KG1 (cell line): ENCODE measurements around the gene LSM10.
A peak's percentile ranks its signal among the peaks of the same experiment; 100 is the strongest.

Experiments
- DNase-seq: peaks from one replicate; lab custom pipeline; 2025; lab: John Stamatoyannopoulos, UW

LSM10 gene

DNA sequence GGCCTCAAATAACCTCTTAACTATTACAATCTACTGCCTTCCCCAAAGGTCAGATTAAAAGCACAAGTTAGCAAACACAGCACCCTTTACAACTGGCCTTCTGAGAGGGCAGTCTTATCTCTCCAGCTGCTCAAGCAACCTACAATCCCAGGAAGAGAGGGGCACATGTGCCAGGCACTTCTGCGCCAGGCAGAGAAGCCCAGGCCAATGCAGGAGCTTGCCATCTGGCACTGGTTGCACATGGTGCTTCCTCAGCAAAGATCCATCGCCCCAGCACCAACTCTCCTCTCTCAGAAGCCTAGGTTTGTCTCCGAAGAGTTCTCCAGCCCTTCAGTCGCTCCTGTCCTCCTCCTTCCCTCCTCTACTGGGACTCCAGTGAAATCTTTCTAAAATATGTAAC lies 14.5 kb downstream of the LSM10 start:
- no peak for DNase-seq

DNA sequence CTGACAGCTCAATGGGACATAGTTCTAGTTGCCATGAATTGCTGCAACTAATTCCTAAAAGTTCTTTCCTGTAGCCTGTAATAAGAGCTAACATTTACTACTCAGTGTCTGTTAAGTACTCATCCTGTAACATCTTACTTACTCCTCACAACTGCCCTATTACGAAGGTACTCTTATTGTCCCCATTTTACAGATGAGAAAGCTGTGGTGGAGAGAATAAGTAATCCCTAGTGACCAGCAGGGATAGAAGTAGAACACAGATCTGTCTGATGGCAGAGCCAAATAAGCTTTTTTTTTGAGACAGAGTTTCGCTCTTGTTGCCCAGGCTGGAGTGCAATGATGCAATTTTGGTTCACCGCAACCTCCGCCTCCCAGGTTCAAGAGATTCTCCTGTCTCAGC lies 15.0 kb downstream of the LSM10 start:
- DNase-seq = no peak

DNA sequence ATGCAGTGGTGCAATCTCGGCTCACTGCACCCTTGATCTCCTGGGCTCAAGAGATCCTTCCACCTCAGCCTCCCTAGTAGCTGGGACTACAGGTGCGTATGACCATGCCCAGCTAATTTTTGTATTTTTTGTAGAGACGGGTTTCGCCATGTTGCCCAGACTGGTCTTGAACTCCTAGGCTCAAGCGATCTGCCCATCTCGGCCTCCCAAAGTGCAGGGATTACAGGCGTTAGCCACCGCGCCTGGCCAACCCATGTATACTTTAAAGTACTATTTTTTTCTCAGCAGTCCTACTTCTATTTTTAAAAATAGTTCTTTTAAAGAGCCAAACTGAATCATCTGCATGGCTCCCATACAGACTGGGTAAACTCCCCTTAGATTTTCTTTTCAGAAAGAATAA lies 15.5 kb downstream of the LSM10 start:
- no peak for DNase-seq

GRCh38 chr1:36381405-36381804 lies 16.3 kb downstream of the LSM10 start:
- DNase-seq = no peak

DNA sequence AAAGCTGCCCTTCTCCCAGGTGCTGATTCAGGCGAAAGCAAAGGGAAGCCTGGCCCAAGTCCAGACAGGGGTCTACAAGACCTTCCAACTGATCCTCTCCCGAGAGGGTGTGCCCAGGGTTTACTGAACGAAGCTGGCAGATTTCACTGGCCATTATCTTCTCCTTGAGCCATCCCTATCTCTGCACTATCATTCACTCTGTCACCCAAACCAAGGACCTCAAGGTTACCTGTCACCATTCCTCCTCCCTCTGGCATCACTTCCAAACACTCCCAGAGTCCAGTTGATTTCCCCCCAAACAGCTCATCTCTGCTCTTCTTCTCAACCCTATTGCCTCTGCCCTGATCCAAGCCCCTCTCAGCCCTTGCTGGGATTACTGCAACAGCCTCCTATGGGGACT lies 16.9 kb downstream of the LSM10 start:
- no peak for DNase-seq

GRCh38 chr1:36380143-36380619 lies 17.5 kb downstream of the LSM10 start:
- no peak for DNase-seq

- DNase-seq = no peak
These were observed 19.8 kb downstream of the LSM10 start for GRCh38 chr1:36377791-36378492.

DNA sequence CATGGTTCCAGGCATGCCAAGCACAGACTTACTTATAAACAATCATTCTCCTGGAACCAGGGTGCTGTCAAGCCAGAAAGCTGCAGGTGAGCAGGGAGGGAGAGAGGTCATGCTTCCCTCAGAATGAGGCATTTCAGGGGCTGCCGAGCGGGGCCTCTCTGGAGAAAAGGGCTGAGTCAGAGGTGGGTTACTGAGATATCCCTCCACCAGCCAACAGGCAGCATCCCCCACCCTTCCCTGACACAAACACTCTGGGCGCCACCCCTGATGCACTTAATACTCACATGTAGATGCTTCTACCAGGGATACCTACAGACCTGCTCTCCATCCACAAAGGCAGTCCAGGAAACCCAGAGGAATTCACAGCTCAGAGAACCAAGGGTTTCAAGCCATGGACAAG lies 25.1 kb downstream of the LSM10 start:
- no peak for DNase-seq

DNA sequence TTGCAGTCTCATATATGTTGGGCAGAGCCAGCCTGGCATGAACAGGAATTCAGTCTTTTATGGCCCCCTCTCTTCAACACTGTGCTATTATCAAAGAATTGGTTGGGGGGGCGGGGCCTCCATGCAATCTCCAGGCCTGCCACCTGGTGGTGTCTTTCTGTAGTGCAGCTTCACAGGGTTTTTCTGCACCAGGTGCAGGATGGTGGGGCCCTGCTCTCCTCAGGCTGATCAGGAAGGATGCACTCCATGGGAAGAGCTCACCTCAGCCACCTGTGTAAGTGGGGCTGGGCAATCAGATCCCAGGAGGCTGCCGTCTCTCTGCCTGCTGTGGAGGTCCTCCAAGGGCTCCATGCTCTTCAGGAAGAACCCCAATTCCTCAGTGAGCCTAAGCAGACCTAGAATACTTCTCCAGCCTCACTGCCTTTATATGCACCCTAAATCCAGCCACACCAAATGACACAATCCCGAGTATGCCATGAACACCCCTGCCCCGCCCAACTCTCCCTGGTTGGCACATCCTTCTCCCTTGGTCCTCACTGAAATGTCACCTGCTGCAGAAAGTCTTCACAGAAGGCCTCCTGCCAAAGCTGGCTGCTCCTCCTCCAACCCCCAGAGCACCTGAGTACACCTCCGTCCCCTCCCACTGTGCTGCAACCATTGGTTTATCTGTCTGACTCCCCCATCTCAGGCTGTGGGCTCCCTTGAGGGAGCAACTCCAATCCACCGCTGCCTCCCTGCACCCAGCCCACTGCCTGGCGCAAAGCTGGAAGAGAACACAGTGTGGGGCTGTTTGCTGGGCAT lies 28.4 kb downstream of the LSM10 start:
- peak; percentile 69 for DNase-seq

DNA sequence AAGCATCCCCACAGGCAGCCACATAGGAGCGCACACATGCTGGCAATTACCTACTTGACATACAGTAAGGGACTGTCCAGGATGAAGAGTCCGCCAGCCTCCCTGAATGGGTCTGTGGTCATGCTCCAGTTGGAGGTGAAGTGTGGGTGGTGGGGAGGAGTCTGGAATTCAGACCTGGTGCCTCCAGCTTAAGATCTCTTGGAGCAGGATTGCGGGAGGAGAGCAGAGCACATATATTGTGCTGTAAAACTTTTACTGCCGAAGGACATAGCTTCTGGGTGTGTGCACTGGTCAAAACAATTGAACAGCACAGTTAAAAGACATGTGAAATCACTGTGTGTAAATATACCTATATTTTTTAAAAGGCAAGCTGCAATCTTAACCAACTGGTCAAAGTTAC lies 29.9 kb downstream of the LSM10 start:
- DNase-seq = no peak

DNA sequence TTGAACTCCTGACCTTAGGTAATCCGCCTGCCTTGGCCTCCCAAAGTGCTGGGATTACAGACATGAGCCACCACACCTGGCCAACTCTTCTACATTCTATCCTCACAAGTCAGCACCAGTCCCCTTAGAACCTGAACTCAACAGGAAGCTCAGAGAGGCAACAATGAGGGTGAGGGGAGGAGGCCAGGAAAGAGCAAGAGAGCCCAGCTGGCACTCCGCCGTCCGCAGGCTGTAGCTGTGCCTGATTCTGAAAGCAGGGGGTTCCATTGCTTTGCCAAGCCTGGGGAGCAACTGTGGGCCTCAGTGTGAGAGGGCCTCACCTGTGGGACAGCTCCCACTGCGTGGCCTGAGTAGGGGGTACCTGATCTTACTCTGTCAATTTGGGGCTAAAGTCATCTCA lies 30.6 kb downstream of the LSM10 start:
- DNase-seq = no peak

DNA sequence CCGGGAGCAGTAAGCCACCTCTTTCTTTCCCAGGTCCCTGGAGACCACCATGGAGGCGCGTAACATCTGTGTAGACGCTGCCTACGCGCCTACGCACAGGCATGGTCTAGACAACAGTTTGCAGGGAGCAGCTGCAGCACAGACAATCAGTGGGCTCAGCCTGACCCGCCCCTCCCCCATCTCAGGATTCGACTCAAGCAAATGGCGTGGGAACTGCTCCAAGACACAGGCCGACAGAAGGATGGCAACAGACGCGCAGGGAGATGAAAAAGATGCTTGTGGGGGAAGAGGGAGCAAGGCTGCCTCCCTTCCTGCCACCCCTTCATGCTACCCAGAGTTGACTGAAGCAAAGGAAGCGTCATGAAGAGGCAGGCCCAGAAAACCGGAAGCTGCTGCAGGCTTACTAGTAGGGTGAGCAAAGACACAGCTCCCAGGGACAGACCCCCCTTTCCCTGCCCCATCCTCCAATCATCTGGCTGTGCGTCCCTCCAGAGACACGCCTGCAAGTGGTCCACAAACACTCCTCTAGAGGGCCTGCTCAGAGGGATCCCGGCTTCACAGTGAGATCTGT lies 31.5 kb downstream of the LSM10 start:
- DNase-seq = no peak

DNA sequence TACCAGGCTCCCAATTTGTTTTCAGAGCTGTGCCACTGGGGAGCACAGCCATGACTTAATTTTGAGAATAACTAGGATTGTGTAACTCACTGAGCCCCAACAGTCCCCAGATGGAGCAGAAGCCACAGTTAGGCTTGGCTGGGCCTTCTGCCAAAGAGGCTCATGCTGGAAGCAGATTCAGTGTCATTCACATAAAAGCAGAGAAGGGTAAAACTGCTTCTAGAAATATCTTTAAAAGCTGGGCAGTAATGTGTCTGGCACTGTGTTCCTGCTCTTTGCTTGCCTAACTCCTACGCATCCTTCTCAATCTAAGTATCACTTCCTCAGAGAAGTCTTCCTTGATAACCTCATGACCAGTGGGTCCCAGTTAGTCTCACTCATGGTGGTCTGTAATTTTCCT lies 32.3 kb downstream of the LSM10 start:
- DNase-seq = peak; percentile 9

DNA sequence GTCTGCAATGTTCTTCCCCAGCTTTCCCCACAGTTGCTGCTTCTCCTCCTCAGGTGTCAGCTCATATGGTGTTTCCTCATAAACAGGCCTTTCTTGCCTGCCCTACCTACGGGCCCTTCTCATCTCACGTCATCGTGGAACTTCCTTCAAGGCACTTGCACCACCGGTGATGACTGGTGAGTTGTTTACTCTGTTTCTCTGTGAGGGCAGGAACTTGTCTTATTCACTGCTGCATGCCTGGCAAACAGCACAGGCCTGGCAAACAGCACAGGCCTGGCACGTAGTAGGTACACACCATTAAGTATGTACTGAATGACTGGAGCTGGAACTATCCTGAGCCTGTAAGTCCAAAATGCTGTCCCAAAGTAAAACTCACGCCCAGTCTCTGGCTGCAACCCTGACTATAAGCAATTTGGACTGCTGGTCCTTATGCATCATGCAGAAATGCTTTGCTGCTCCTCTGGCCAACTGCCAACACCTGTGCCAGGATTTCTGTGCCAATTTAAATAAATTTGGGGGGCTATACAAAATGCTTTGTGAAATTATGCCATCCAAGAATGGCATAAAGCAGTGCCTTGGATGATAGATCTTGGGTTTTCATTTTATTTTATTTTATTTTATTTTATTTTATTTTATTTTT lies 37.7 kb downstream of the LSM10 start:
- no peak for DNase-seq

GRCh38 chr1:36359383-36359782 lies 38.3 kb downstream of the LSM10 start:
- DNase-seq = no peak

GRCh38 chr1:36358514-36359084 lies 39.1 kb downstream of the LSM10 start:
- no peak for DNase-seq

DNA sequence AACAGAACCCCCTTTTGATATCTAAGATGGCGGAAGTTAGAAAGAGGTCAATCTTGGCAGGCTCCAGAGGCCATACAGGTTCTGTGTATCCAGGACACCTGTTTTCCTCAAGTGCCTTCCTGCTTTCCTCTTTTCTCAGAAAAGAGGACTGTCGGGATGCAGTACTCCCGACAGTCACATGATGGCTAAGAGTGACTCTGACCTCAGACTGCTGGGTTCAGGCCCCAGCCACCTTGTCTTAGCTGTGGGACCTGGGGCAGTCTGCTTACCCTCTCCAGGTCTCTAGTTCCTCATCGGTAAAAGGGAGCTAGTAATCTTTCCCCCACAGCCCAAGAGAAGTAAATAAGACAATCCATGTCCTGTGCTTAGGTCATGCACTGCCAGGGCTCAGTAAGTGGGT lies 41.9 kb downstream of the LSM10 start:
- DNase-seq = no peak

DNA sequence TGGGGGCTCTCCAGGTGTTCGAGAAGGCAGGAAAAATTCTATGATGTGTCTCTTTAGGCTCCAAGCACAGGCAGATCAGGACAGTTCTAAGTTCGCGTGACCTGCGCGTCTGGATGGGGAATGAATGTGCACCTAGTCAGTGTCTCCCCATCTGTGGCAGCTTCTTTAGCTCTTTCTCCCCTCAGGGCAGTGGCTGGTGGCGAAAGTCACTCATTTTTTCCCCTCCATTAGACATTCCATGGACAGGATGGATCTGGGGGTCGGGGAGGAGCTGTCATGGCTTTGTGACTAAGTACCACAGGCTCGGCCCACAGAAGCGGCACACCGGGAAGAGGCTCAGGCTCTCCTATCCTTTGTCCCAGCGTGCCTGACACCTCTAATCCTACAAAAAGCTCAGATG lies 43.2 kb downstream of the LSM10 start:
- DNase-seq = no peak

DNA sequence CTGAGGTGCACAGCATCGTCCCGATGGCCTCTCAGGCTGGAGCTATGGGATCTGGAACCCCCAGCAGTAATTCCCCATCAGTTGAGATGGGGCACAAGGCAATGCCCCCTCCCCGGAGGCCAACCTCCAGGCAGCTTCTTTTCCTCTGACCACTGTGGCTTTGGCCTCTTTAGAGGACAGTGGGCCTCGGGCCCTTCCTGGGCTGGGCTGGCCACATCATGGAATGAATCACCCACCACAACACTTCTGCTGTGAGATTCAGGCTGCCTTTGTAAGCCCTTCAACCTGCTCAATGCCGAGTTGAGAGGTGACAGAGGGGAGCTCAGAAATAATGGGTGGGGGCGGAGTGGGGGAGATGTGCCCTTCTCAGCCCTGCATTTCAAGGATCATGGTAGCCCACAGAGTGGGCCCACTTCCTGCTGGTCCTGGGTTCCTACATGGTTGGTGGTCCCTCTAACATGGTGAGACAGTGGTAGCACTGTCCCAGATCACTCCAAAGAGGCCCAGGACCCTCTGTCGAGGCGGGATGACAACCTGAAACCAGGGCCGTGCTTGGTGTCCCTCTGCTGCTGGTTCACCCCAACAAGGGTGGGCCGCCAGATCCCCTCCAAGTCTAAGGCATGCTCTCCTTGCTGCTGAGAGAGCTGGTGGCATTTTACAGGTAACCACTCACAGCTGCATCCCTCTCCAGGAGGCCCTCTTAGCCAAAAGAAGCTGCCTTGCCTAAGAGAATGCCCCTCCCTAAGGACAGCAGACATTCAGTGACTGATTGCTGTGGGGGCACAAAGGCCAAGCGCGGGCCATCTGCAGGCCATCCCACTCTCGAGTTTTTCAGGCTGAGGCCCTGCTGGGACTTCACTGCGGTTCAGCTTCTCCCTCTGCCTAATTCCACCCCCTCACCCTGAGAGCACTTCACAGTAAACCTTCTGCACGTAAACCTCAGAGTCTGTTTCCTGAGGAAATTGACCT lies 44.5 kb downstream of the LSM10 start:
- no peak for DNase-seq

DNA sequence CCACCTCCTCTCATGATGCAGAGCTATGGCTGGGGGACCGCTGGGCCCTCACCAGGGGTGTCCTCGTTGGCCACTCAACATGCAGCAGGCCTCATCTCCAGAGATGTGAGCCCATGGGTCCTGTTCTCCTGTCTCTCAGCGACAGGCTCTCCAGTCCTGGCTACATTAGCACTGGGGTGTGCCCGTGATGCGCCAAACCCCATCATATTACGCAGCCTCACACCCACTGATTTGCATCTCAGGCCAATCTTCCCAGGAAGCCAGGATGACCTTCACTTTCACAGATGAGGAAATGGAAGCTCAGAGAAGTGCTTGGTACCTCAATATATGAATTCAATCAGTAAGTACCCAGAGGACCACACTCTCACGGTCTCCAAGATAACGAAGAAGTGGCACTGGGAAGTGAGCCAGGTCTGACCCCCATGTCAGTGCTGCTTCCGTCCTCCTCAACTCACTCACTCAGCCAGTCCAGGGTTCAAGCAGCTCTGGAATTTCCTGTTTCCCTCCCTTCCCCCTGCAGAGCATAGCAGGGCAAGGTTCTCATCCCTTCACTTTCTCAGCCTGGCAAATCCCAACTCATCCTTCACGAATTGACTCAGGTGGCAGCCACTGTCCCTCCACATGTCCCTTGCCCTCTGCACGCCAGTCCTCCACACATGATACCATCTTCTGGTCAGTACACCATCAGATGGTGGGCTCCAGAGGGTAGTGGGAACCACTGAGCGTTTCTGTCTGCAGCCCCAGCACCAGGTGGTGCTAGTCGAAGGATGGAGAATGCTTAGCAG lies 45.4 kb downstream of the LSM10 start:
- DNase-seq = no peak
